Uterus (tissue), 2 donors: Measurements from ENCODE around the gene RBMS3.

Experiments
- POLR2A ChIP-seq, 2 donors: fragments of 450-650 bp; IDR thresholded peaks; one replicate each; pipeline ENCODE4 v1.6.1; 2016; ENCODE audit warnings: antibody characterized with exemption in 2 of 2, mild to moderate bottlenecking in 1 of 2, moderate library complexity in 1 of 2
- TF ChIP-seq, protein P1 (sequence below), 4 experiments: fragments of 200-600 bp in 2 of 4; fragments of 450-650 bp in 2 of 4; sonication (generic) in 2 of 4; IDR thresholded peaks; one replicate each; pipeline ENCODE4 v1.5.1; 2016 to 2019; ENCODE audit warnings: antibody characterized with exemption in 4 of 4, mild to moderate bottlenecking in 2 of 4, moderate library complexity in 1 of 4

DNA sequence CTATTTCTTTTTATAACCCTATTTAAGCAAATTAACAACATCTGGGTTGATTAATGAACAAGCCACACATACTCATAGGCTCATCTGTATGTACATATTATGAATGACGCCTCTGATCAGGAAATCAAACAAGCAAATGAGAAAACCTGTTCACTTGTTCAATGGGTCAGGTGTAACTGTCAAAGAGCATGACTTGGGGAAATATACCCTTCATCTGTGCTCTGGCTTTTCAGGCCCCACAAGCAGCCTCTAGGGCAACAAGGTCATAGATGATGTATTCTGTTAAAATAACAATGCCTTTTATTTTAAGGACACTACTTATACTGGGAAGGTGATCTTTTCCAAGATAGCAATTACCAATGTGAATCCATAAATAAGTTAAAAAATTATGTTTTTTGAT is 102.0 kb downstream of the RBMS3 start:
- TF ChIP-seq POLR2A (IDR thresholded peaks at IDR 0.05): no peak
- TF ChIP-seq, protein P1, sequence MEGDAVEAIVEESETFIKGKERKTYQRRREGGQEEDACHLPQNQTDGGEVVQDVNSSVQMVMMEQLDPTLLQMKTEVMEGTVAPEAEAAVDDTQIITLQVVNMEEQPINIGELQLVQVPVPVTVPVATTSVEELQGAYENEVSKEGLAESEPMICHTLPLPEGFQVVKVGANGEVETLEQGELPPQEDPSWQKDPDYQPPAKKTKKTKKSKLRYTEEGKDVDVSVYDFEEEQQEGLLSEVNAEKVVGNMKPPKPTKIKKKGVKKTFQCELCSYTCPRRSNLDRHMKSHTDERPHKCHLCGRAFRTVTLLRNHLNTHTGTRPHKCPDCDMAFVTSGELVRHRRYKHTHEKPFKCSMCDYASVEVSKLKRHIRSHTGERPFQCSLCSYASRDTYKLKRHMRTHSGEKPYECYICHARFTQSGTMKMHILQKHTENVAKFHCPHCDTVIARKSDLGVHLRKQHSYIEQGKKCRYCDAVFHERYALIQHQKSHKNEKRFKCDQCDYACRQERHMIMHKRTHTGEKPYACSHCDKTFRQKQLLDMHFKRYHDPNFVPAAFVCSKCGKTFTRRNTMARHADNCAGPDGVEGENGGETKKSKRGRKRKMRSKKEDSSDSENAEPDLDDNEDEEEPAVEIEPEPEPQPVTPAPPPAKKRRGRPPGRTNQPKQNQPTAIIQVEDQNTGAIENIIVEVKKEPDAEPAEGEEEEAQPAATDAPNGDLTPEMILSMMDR (IDR thresholded peaks at IDR 0.05): no peak
